Neural progenitor cell (in vitro differentiated cells): ENCODE results near the gene RAET1L. TPM values are rescaled to one million over a fixed set of nuclear protein-coding genes. Genes with fewer than 3 reads are reported as not detected.
"Not testable (repeated sequence)": the region's sequence is repeated elsewhere in the genome, so short reads cannot be mapped to it uniquely, and the experiment has no call there.

Experiments
- DNase-seq: peaks from one replicate; pipeline ENCODE4 v3.0.0-alpha.2; 2016; ENCODE audit warnings: low spot score
- H2AFZ ChIP-seq: fragments of 200-600 bp; sonication (generic); replicated peaks from 2 replicates; pipeline ENCODE4 v1.6.1; 2016; ENCODE audit warnings: antibody characterized with exemption
- H3F3A ChIP-seq: fragments of 200-600 bp; sonication (generic); 2 replicates; pipeline ENCODE4 v1.6.1; 2016; ENCODE audit warnings: antibody characterized with exemption, low read depth
- H3K27ac ChIP-seq: fragments of 200-600 bp; sonication (generic); 2 replicates; pipeline ENCODE4 v1.5.1; 2016; ENCODE audit warnings: mild to moderate bottlenecking
- H3K27me3 ChIP-seq: fragments of 200-600 bp; sonication (generic); 2 replicates; pipeline ENCODE4 v1.6.1; 2016; ENCODE audit warnings: mild to moderate bottlenecking, moderate library complexity
- H3K36me3 ChIP-seq: fragments of 200-600 bp; sonication (generic); 2 replicates; pipeline ENCODE4 v1.5.1; 2016
- H3K4me1 ChIP-seq: fragments of 200-600 bp; sonication (generic); 2 replicates; pipeline ENCODE4 v1.6.1; 2016; ENCODE audit warnings: mixed run types
- H3K4me2 ChIP-seq: fragments of 200-600 bp; sonication (generic); 2 replicates; pipeline ENCODE4 v1.6.1; 2016
- H3K4me3 ChIP-seq: fragments of 200-600 bp; sonication (generic); 2 replicates; pipeline ENCODE4 v1.5.1; 2016
- H3K79me2 ChIP-seq: fragments of 200-600 bp; sonication (generic); 2 replicates; pipeline ENCODE4 v1.6.1; 2016; ENCODE audit warnings: low read depth
- H3K9ac ChIP-seq: fragments of 200-600 bp; sonication (generic); 2 replicates; pipeline ENCODE4 v1.6.1; 2016
- H3K9me3 ChIP-seq: fragments of 200-600 bp; sonication (generic); 2 replicates; pipeline ENCODE4 v1.5.1; 2016; ENCODE audit warnings: low read depth
- H4K20me1 ChIP-seq: fragments of 200-600 bp; sonication (generic); 2 replicates; pipeline ENCODE4 v1.6.1; 2016; ENCODE audit warnings: low read depth
- H3K27ac Mint-ChIP-seq: 3 replicates; pipeline ENCODE4 v1.8.0; 2021; ENCODE audit warnings: mixed read lengths
- H3K27me3 Mint-ChIP-seq: 2 replicates; pipeline ENCODE4 v1.8.0; 2022; ENCODE audit warnings: low read depth, mild to moderate bottlenecking, inconsistent platforms, moderate library complexity, mixed read lengths; ENCODE audit not compliant: insufficient read depth
- H3K36me3 Mint-ChIP-seq: 3 replicates; pipeline ENCODE4 v1.8.0; 2021; ENCODE audit warnings: mixed read lengths
- H3K4me1 Mint-ChIP-seq: 3 replicates; pipeline ENCODE4 v1.8.0; 2021; ENCODE audit warnings: mixed read lengths
- H3K4me3 Mint-ChIP-seq: 3 replicates; pipeline ENCODE4 v1.8.0; 2021; ENCODE audit warnings: mild to moderate bottlenecking, moderate library complexity, mixed read lengths
- H3K9me3 Mint-ChIP-seq: 3 replicates; pipeline ENCODE4 v1.8.0; 2020; ENCODE audit warnings: mixed read lengths
- CTCF ChIP-seq: fragments of 200-600 bp; sonication (generic); IDR thresholded peaks from 2 replicates; pipeline ENCODE4 v1.5.1; 2017; ENCODE audit warnings: antibody characterized with exemption, mild to moderate bottlenecking
- EZH2 ChIP-seq: fragments of 200-600 bp; sonication (generic); IDR thresholded peaks from 2 replicates; pipeline ENCODE4 v1.6.1; 2017; ENCODE audit warnings: antibody characterized with exemption, mild to moderate bottlenecking, moderate library complexity
- EZH2phosphoT487 ChIP-seq: fragments of 200-600 bp; sonication (generic); IDR thresholded peaks from 2 replicates; pipeline ENCODE4 v1.6.1; 2017; ENCODE audit warnings: antibody characterized with exemption
- total RNA-seq: library from RNA; depleted of rRNA; stranded (reverse); fragments of >200 nt; gene quantifications from 2 replicates; pipeline ENCODE4 v1.2.3, GENCODE V29; 2015; ENCODE audit warnings: low replicate concordance

RAET1L gene
- total RNA-seq = not detected in 2 replicates

GRCh38 chr6:150025201-150025917 is at the start of gene RAET1L:
TSS of gene RAET1L (minus strand) at chr6:150025532. CDS start at chr6:150025471, 61 bp downstream.
- no peak within 1 kb of the TSS for H2AFZ ChIP-seq
- Mint-ChIP-seq H3K9me3 (no peaks in the 10 kb centered on the region), H3K4me3 (no peak within 1 kb of the TSS), H3K36me3 (no peaks in the 10 kb centered on the region), H3K27me3 (peaks cover 19% of the 10 kb centered on the region), H3K4me1 (no peaks in the 10 kb centered on the region), H3K27ac (no peak within 1 kb of the TSS)
- H3K27me3 ChIP-seq = peaks cover 46% of the 10 kb centered on the region
- H4K20me1 ChIP-seq = no peaks in the 10 kb centered on the region
- H3K27ac ChIP-seq = no peak within 1 kb of the TSS
- no peaks in the 10 kb centered on the region for H3K79me2 ChIP-seq
- no peaks in the 10 kb centered on the region for H3K9me3 ChIP-seq
- no peak within 1 kb of the TSS for H3K4me3 ChIP-seq
- H3K36me3 ChIP-seq = no peaks in the 10 kb centered on the region
- H3F3A ChIP-seq = no peaks in the 10 kb centered on the region
- no peak within 1 kb of the TSS for H3K9ac ChIP-seq
- no peak for DNase-seq
- no peaks in the 10 kb centered on the region for H3K4me1 ChIP-seq
- no peak within 1 kb of the TSS for H3K4me2 ChIP-seq
- no peak for TF ChIP-seq CTCF

- Histone ChIP-seq H3K79me2 (no peaks in the 10 kb centered on the region), H3K4me3 (no peak overlapping the region), H4K20me1 (no peaks in the 10 kb centered on the region), H3K27ac (no peak overlapping the region), H3K9ac (no peak overlapping the region), H3K27me3 (peaks cover 2% of the 10 kb centered on the region), H3K4me1 (no peaks in the 10 kb centered on the region), H3K4me2 (no peak overlapping the region), H3K9me3 (no peaks in the 10 kb centered on the region), H2AFZ (no peak overlapping the region), H3K36me3 (no peaks in the 10 kb centered on the region), H3F3A (peaks cover 6% of the 10 kb centered on the region)
- H3K27me3 Mint-ChIP-seq = peaks cover 4% of the 10 kb centered on the region
- peaks cover 26% of the 10 kb centered on the region for H3K4me1 Mint-ChIP-seq
- H3K27ac Mint-ChIP-seq = no peak overlapping the region
- H3K9me3 Mint-ChIP-seq = no peaks in the 10 kb centered on the region
- no peaks in the 10 kb centered on the region for H3K36me3 Mint-ChIP-seq
- no peak for DNase-seq
- TF ChIP-seq EZH2phosphoT487 (no peak), EZH2 (no peak), CTCF (no peak)
- H3K4me3 Mint-ChIP-seq = no peak overlapping the region
Measured at GRCh38 chr6:150075034-150075421, 49.7 kb upstream of the RAET1L start.

GRCh38 chr6:150074396-150075033 is 49.2 kb upstream of the RAET1L start:
- H3K9me3 ChIP-seq, H3K27ac ChIP-seq, H3K36me3 Mint-ChIP-seq, H3K4me3 ChIP-seq, H3K4me1 ChIP-seq, DNase-seq, H3K79me2 ChIP-seq, H3K36me3 ChIP-seq, H3K4me2 ChIP-seq, H3K27me3 ChIP-seq, H3K9ac ChIP-seq, H2AFZ ChIP-seq, H3K27me3 Mint-ChIP-seq, H3K9me3 Mint-ChIP-seq, H4K20me1 ChIP-seq, H3K4me3 Mint-ChIP-seq, H3K27ac Mint-ChIP-seq: not testable (repeated sequence)
- peaks cover 27% of the 10 kb centered on the region for H3K4me1 Mint-ChIP-seq
- peaks cover 11% of the 10 kb centered on the region for H3F3A ChIP-seq

GRCh38 chr6:150072201-150072600 is 46.9 kb upstream of the RAET1L start:
- peaks cover 15% of the 10 kb centered on the region for H3F3A ChIP-seq
- Mint-ChIP-seq H3K4me1 (peaks cover 31% of the 10 kb centered on the region), H3K27me3 (peaks cover 7% of the 10 kb centered on the region), H3K4me3 (peak overlapping the region; percentile 21), H3K27ac (no peak overlapping the region), H3K36me3 (no peaks in the 10 kb centered on the region), H3K9me3 (no peaks in the 10 kb centered on the region)
- no peaks in the 10 kb centered on the region for H3K4me1 ChIP-seq
- peaks cover 21% of the 10 kb centered on the region for H3K27me3 ChIP-seq
- no peak overlapping the region for H3K4me2 ChIP-seq
- no peak overlapping the region for H3K4me3 ChIP-seq
- H3K36me3 ChIP-seq = no peaks in the 10 kb centered on the region
- H3K27ac ChIP-seq = no peak overlapping the region
- no peak overlapping the region for H3K9ac ChIP-seq
- H3K9me3 ChIP-seq = no peaks in the 10 kb centered on the region
- no peak for DNase-seq
- H4K20me1 ChIP-seq = no peaks in the 10 kb centered on the region
- H2AFZ ChIP-seq = no peak overlapping the region
- TF ChIP-seq EZH2 = no peak
- TF ChIP-seq EZH2phosphoT487 = no peak
- no peak for TF ChIP-seq CTCF
- H3K79me2 ChIP-seq = no peaks in the 10 kb centered on the region
